ENCODE measurements around the gene FIG4. TPM values are rescaled to one million over a fixed set of nuclear protein-coding genes. Genes with fewer than 3 reads are reported as not detected.
"Not testable (repeated sequence)": the region's sequence is repeated elsewhere in the genome, so short reads cannot be mapped to it uniquely, and the experiment has no call there.

The FIG4 gene
- total RNA-seq, 1 experiment from 2014 or later, result 15.7 TPM

DNA sequence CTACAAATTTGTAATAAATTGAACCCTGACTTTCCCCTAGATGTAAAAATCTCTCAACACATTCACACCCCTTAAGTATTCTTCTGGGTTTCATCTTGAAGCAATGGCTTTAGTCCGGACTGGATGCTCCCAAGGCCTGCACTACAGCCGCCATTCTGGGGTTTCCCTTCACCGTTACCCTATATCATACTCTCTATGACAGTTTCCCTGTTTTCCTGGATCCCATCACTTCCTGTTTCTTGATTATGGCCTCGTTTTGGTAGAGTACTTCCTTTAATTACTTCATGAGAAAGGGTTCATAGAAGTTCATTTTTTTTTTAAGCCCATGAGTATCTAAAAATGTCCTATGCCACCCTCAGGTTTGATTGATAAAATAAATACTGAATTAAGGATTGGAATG lies 11.7 kb downstream of the FIG4 start:
- DNase-seq (ENCODE audit: low read depth), result no peak

DNA sequence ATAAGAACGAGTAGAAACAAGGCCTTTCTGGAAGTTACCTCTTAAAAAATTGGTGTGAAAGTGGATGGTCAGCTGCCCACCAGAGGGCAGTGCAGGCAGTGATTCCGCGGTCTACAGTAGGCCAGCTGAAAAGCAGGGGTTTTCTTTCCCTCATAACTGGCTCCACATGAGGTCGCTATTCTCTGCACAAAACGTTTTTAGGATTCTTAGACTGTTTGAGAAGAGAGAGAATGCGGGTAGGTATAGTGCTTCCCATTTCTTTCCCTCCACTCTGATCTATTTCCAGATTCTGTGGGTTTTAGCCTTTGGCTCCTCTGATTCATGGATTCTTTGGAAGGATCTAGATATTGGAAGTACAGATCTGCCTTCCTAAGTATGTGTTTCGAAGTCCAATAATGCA lies 14.2 kb downstream of the FIG4 start:
- DNase-seq (ENCODE audit: low read depth), result peak; percentile 83

DNA sequence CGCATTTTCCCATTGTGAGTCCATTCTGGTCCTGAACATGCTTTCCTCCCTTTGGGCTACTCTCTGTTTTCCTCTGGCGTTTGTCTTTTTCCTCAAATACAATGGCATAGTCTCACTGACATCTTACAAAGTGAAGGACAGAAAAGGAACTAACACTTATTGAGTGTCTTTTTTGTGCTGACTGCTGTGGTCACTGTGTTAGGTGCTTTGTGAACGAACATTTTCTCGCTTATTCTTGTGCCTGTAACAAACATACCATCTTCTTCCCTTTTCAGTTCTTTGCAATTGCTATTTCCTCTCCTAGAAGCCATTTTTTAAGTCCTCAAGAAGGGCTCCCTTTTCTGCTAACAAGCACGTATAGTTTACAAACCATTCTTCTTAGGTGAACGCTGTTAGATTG lies 15.4 kb downstream of the FIG4 start:
- DNase-seq (ENCODE audit: low read depth), result no peak

DNA sequence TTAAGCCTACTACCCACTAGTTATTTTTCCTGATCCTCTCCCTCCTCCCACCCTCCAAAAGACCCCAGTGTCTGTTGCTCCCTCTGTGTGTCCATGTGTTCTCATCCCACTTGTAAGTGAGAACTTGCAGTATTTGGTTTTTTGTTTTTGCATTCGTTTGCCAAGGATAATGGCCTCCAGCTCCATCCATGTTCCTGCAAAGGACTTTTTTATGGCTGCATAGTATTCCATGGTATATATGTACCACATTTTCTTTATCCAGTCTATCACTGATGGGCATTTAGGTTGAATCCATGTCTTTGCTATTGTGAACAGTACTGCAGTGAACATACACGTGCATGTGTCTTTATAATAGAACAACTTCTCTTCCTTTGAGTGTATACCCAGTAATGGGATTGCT lies 17.0 kb downstream of the FIG4 start:
- DNase-seq (ENCODE audit: low read depth), result not testable (repeated sequence)

DNA sequence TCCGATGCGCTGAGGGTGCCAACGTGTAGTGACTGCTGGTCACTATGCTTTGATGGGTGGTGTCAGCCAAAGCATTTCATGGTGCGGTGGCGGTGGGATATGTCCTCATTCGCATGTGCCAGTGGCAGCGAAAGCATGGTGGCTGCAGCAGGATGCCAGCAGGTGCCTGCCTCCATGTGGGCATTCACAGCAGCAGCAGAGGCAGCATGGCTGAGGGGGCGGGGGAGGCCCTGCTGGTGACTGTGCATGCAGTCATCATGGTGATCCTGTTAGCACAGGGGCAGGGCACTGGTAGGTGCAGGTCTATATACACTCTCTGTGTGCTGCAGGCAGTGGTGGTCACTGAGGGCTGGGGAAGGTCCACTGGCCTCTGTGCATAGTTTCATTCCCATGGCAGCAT lies 22.0 kb downstream of the FIG4 start:
- DNase-seq (ENCODE audit: low read depth), result no peak

DNA sequence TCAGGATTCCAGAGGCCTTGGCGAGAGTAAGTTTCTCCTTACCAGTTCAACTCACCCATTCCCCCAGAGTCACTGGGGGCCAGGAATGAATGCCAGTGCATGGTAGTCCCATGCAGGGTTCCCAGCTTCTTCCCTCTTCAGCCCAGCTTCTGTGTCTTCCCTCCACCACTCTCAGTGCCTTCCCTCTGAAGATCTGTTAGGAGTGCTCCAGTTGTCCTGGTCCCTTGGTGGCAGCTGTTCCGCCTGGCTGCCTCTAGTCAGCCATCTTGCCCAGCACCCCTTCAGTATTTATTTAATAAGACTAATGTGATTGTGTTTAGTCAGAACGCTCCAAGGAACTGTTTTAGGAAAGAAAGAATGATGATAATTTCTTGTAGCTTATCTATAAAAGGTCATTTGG lies 23.1 kb downstream of the FIG4 start:
- DNase-seq (ENCODE audit: low read depth), result no peak

DNA sequence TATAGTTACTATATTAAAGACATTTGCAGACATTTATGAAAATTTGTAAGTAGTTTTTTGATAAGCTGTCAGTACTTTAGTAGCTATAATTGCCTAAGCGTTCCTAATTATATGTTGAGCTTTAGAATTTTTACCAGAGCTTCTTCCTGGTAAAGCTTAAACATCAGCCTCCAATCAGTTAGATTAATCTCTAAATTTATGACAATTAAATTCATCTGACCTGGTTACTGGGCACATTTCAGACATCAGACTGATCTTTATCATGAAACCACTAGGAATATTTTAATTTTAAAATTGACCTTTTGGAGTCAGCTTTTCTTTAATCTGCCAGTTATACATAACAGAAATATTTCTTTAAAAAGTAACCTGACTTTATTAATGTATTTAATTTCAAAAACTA lies 23.5 kb downstream of the FIG4 start:
- DNase-seq (ENCODE audit: low read depth), result no peak

DNA sequence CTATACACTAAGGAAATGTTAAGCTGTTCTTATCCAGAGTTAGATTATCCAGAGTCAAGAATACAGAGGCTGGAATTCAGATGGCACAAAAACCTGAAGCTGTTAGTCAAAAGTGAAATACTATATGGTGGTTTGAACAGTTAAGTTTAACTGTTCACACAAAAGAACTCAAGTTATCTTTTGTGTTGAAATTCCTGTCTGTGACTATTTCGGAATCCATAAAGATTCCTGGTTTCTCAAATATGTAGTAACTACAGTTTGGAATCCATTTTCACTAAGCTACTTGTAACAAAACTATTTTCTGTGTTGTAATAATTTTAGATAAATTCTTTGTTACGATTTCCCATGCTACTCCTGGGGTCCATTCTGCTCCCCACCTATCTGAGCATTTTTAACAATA lies 24.5 kb downstream of the FIG4 start:
- DNase-seq (ENCODE audit: low read depth), result no peak

DNA sequence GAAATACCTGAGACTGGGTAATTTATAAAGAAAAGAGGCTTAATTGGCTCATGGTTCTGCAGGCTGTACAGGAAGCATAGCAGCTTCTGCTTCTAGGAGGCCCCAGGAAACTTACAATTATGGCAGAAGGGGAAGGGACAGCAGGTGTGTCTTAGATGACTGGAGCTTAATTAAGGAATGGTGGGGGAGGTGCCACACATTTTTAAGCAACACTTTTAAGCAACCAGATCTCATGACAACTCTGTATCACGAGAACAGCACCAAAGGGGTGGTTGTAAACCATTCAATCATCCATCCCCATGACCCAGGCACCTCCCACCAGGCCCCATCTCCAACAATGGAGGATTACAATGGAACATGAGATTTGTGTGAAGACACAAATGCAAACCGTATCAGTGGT lies 26.9 kb downstream of the FIG4 start:
- no peak for DNase-seq (ENCODE audit: low read depth)

DNA sequence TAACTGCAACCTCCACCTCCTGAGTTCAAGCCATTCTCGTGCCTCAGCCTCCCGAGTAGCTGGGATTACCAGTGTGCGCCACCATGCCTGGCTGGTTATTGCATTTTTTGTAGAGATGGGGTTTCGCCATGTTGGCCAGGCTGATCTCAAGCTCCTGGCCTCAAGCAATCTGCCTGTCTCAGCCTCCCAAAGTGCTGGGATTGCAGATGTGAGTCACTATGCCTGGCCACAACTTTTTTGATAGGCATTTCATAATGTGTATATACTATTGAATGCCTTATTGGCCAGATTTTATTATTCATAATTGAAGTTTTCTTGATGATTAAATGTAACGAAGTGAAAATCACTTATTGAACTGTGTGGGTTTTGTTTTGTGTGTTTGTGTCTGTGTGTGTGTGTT lies 27.9 kb downstream of the FIG4 start:
- DNase-seq (ENCODE audit: low read depth), result peak; percentile 8

DNA sequence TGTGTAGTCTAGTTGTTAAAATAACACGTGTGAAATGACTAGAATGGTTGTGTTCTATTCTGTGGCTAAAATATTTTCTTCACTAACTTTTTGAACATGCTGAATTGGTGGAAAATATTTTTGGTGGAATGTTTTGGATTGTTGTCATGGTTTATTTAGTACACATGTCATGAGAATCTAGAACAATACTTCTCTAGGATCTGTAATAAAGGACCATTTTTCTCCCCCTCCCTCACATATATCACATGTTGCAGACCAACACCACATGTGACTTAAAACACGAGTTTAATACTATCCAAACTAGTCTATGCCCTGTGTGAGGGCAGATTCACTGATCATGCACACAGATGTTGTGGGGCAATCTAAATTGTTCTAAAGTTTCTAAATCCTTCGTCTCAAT lies 29.2 kb downstream of the FIG4 start:
- DNase-seq (ENCODE audit: low read depth), result no peak

DNA sequence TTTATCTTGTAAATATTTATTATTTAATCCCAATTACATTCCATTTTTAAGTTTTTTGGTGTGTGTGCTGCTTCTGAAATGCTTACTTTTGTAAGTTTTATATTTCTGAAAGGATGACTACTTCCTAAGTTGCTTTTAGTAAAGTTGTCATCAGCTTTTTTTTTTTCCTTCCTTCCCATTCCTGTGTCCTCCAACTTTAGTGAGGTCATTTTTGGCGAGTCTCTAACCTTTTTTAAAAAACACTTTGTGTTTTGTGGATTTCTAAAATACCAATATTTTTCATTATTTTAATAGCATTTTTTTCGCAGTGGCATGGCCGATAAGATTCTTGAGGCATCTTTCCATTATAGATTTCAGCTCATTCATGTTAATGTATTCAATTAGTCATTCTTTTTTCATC lies 30.9 kb downstream of the FIG4 start:
- no peak for DNase-seq (ENCODE audit: low read depth)

DNA sequence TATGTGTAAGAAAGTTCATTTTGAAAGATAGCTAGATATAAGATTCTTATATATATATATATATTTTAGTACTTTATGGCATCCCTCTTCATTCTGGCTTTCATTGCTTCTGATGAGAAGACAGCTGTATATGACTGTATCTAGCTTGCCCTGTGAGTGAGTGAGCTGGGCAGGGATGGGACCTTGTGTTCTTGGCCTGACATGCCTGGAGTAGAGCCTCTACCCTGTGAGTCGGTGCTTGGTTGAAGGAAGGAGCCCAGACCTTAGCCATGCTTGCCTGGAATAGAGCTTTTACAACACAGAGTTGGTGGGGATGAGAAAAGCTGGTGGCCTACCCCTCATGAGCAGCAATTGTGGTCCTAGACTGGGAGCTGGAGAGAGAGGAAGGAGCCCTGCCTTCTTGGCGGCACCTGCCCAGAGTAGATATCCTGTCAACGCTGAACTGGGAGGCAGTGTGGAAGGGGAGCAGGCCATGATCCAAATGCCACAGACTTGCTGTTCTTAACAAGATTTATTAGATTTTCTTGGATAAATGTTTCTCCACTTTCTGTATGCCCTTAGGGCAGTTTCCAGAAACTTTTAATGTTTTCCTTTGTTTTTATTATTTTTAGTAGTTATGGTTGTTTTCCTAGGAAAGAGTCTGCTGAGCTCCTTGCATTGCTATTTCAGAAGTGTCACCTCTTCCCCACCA lies 31.6 kb downstream of the FIG4 start:
- DNase-seq (ENCODE audit: low read depth), result no peak

DNA sequence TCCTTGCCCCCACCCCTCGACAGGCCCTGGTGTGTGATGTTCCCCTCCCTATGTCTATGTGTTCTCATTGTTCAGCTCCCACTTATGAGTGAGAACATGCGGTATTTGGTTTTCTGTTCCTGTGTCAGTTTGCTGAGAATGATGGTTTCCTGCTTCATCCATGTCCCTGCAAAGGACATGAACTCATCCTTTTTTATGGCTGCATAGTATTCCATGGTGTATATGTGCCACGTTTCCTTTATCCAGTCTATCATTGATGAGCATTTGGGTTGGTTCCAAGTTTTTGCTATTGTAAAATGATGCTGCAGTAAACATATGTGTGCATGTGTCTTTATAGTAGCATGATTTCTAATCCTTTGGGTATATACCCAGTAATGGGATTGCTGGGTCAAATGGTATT lies 34.2 kb downstream of the FIG4 start:
- DNase-seq (ENCODE audit: low read depth), result not testable (repeated sequence)

DNA sequence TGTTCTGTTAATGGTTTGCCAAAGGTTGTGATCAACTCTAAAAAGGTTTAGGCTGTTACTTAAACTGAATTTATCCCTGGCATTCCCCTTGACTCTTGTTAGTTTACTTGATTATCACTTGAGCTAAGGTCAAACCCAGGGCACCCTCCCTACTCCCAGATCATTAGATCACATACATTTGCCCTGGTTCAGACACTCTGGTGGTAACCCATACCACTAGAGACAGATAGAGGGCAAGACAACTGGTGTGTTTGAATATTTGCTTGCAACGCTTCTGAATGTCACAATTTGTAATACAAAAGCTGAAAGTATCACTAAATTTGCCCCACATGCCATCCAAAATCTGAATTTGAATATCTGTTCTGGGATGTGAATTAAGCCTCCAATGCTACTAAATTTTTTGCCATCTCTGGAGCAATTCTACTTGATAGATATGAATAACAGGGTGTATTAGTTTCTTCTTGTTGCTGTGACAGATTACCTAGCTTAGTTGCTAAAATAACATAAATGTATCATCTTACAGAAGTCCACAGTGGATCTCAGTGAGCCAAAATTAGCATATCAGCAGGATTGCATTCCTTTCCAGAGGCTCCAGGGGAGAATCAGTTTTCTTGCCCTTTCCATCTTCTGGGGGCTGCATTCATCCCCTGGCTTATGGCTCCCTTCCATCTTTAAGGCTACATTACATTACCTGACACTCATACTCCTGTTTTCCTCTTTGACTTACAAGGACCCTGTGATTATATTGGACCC lies 45.4 kb downstream of the FIG4 start:
- DNase-seq (ENCODE audit: low read depth), result no peak

DNA sequence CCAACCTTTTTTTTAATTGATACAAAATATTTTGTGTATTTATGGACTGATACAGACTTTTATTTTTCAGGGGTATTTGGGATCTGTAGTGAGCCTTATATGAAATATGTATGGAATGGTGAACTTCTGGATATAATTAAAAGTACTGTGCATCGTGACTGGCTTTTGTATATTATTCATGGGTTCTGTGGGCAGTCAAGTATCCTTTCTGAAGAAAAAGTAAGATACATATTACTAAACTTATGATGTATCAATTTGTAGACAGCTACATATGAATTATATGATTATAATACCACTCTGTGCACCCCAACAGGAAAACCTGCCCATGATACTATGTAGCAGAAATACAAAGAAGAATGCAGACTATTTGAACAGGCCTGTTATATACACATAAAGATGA lies 47.2 kb downstream of the FIG4 start:
- DNase-seq (ENCODE audit: low read depth), result no peak

DNA sequence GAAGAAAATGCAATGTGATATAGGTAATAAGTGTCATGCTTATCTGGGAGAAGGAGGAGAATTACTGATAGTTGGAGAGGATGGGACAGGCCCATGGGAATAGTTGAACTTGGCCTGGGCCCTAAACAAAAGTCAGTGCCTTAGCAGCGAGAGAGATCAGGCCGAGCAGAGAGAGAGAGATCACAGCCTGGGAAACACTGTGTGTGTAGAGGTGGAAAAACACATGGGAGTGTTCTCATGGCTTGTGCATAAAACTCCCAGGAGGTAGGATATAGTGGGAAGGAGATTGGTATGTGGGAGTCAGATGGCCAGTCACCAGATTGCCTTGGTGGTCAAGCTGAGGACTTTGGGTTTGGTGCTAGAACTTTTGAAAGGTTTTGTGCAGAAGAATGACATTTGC lies 47.6 kb downstream of the FIG4 start:
- DNase-seq (ENCODE audit: low read depth), result no peak

DNA sequence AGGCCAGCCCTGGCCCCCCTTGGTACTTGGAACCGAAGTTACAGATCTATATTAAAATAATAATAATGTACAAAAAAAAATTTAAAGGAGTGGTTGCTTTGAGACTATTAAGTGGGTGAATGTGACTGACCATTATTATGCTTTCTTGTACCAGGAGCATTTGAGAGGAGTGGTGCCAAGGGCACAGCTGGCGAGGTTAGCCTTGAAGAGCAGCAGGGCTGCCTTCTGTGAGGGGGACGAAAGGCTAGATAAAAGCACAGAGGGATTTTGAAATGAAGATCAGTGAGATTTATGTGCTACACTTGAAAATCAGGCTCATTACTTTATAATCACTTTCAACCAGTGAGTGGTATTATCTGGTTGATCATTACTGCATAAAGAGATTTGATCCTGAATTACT lies 48.6 kb downstream of the FIG4 start:
- no peak for DNase-seq (ENCODE audit: low read depth)

DNA sequence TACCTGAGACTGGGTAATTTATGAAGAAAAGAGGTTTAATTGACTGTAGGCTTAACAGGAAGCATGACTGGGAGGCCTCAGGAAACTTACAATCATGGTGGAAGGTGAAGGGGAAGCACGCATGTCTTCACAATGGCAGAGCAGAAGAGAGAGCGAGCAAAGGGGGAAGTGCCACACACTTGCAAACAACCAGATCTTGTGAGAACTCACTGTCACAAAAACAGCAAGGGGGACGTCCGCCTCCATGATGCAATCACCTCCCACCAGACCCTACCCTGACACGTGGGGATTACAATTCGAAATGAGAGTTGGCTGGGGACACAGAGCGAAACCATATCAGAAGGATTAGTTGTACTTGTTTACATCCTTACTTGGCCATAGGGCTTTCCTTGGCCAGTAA lies 49.7 kb downstream of the FIG4 start:
- DNase-seq (ENCODE audit: low read depth), result no peak

DNA sequence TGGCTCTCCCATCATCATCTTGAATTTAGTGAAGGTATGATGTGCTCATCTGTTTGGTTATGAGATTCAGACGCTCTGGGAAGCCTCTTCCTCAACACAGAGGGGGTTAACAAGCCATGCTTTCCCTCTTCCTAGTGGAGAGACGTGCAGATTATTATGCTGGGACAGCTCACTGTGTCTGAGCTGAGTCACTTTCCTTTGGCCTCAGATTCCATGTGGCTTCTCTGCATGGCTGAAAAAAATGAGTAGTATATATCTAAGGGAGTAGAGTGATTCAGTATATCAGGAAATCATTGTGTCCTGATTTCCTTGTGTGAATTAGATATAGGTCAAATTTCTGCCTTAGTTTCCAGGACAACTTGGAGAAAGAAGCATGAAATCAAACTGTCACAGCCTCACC lies 52.6 kb downstream of the FIG4 start:
- peak; percentile 76 for DNase-seq (ENCODE audit: low read depth)

DNA sequence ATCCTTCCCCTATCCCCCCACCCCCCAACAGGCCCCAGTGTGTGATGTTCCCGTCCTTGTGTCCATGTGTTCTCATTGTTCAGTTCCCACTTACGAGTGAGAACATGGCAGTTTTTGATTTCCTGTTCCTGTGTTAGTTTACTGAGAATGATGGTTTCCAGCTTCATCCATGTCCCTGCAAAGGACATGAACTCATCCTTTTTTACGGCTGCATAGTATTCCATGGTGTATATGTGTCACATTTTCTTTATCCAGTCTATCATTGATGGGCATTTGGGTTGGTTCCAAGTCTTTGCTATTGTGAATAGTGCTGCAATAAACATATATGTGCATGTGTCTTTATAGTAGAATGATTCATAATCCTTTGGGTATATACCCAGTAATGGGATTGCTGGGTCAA lies 53.7 kb downstream of the FIG4 start:
- not testable (repeated sequence) for DNase-seq (ENCODE audit: low read depth)

DNA sequence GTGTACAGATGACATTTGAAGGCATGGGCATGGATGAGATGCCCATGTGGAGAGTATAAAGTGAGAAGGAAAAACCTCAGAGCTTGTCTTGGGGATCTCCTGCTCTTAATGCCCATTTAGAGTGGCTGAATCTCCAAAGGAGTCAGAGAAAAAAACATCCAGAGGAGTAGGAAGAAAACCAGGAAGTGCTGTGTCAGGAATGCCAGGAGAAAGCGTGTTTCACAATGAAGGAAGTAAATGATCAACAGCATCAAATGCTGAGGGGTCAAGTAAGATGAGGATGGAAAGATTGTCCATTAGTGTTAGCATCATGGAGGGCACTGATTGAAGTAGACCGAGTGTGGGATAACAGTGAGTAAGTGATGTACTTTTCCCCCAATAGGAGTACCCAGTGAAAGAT lies 56.1 kb downstream of the FIG4 start:
- DNase-seq (ENCODE audit: low read depth), result no peak

DNA sequence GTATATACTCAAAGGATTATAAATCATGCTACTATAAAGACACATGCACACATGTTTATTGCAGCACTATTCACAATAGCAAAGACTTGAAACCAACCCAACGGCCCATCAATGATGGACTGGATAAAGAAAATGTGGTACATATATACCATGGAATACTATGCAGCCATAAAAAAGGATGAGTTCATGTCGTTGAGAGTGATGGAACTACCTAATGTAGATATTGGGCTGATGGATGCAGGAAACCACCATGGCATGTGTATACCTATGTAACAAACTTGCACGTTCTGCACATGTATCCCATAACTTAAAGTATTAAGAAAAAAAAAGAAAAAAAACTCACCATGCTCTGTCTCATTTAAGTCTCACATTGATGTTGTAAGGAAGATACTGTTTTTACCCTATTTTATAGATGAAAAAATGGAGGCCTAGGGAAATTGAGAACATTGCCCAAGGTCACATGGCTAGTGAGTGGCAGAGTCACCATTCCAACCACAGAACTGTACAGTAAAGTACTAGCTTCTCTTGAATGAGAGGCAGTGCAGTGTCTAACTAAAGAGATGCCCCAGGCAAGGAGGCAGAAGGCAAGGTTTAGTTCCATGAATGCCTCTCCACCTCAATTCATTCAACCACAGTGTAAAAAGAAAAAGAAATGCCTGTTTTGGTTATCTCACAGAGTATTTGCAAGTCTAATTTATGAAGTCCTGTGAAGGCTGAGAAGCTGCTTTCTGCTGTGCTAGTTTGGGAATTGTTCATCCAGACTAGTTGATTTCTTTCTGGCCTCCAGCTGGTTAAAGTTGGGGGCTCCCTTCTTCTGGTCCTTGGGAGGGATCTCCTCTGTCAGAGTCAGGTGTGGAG lies 68.2 kb downstream of the FIG4 start:
- DNase-seq (ENCODE audit: low read depth), result no peak

All from LHCN-M2 (cell line).